OCI-LY1 (cell line): ENCODE data around the gene SIRT5.

Source experiments
- H2AFZ ChIP-seq: fragments of 200-600 bp; sonication (generic), shearing (Covaris generic); 2 replicates; pipeline ENCODE4 v1.6.0; 2014; ENCODE audit warnings: antibody characterized with exemption, mild to moderate bottlenecking, low read length
- H3F3A ChIP-seq: fragments of 200-600 bp; sonication (generic), shearing (Covaris generic); 2 replicates; pipeline ENCODE4 v1.6.0; 2014; ENCODE audit warnings: mild to moderate bottlenecking, antibody characterized with exemption, low read length, moderate library complexity; ENCODE audit not compliant: insufficient read depth
- H3K27ac ChIP-seq: fragments of 200-600 bp; sonication (generic); 2 replicates; pipeline ENCODE4 v1.5.1; 2014; ENCODE audit warnings: low read length, mixed run types, mild to moderate bottlenecking, low read depth; ENCODE audit not compliant: poor library complexity, severe bottlenecking
- H3K27me3 ChIP-seq: fragments of 200-600 bp; sonication (generic); 2 replicates; pipeline ENCODE4 v1.6.0; 2014; ENCODE audit warnings: antibody characterized with exemption, mild to moderate bottlenecking, low read length, moderate library complexity; ENCODE audit not compliant: insufficient read depth
- H3K36me3 ChIP-seq: fragments of 200-600 bp; sonication (generic); 2 replicates; pipeline ENCODE4 v1.6.1; 2014; ENCODE audit warnings: mild to moderate bottlenecking, antibody characterized with exemption, low read length, moderate library complexity, mixed read lengths; ENCODE audit not compliant: insufficient read depth
- H3K4me1 ChIP-seq: fragments of 200-600 bp; sonication (generic); 2 replicates; pipeline ENCODE4 v1.5.1; 2014; ENCODE audit warnings: mild to moderate bottlenecking, low read length, moderate library complexity; ENCODE audit not compliant: insufficient read depth, severe bottlenecking
- H3K4me2 ChIP-seq: fragments of 200-600 bp; sonication (generic), shearing (Covaris generic); 2 replicates; pipeline ENCODE4 v1.6.1; 2014; ENCODE audit warnings: low read length
- H3K4me3 ChIP-seq: fragments of 200-600 bp; sonication (generic); 2 replicates; pipeline ENCODE4 v1.5.1; 2014; ENCODE audit warnings: low read length, low read depth, mild to moderate bottlenecking, mixed read lengths; ENCODE audit not compliant: poor library complexity, severe bottlenecking
- H3K79me2 ChIP-seq: fragments of 200-600 bp; shearing (Covaris generic); 2 replicates; pipeline ENCODE4 v1.6.1; 2016; ENCODE audit warnings: mixed run types, low read length, mixed read lengths; ENCODE audit not compliant: insufficient read depth
- H3K9ac ChIP-seq: fragments of 200-600 bp; sonication (generic), shearing (Covaris generic); 2 replicates; pipeline ENCODE4 v1.6.1; 2014; ENCODE audit warnings: mild to moderate bottlenecking, low read length, mixed read lengths
- H3K9me2 ChIP-seq: fragments of 200-600 bp; sonication (generic), shearing (Covaris generic); 2 replicates; pipeline ENCODE4 v1.6.1; 2014; ENCODE audit warnings: low read depth, mild to moderate bottlenecking, low read length, mixed read lengths
- H3K9me3 ChIP-seq: fragments of 200-600 bp; shearing (Covaris generic); 2 replicates; pipeline ENCODE4 v1.6.1; 2014; ENCODE audit warnings: low read length, mixed read lengths
- H4K20me1 ChIP-seq: fragments of 200-600 bp; sonication (generic), shearing (Covaris generic); 2 replicates; pipeline ENCODE4 v1.6.0; 2016; ENCODE audit warnings: mild to moderate bottlenecking, low read length; ENCODE audit not compliant: insufficient read depth
- EZH2 ChIP-seq: fragments of 200-600 bp; sonication (generic), shearing (Covaris generic); IDR thresholded peaks from 2 replicates; pipeline ENCODE4 v1.8.0; 2017; ENCODE audit warnings: borderline replicate concordance, mixed run types, mild to moderate bottlenecking, antibody characterized with exemption, low read length, moderate library complexity, mixed read lengths
- TF ChIP-seq, protein P1 (sequence below): fragments of 200-600 bp; sonication (generic), shearing (Covaris generic); IDR thresholded peaks from 2 replicates; pipeline ENCODE4 v1.5.1; 2017; ENCODE audit warnings: mild to moderate bottlenecking, antibody characterized with exemption, low read length, moderate library complexity, mixed read lengths

SIRT5 gene

DNA sequence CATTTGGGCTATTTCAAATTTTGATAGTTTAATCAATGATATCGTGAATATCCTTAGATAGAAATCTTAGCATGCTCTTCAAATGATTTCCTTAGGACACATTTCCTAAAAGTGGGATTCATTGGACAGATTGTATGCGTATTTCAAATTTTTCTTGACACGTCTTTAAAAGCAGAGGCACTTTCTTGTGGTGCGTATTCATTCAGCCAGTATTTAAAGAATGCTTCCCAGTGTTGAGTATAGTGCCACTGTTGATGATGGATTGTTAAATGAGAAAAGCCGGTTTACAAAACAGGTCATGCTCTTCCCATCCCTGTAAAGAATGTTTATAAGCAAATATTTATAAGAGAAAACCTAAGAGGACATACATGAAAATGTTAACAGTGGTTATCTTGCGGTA, 25.6 kb downstream of the SIRT5 start:
- Histone ChIP-seq H3K9me3 (peaks cover 3% of the 10 kb centered on the region; the same call in 1 of the 2 replicates), H3K27me3 (no peaks in the 10 kb centered on the region), H3K36me3 (peaks cover 54% of the 10 kb centered on the region), H3F3A (no peaks in the 10 kb centered on the region), H3K79me2 (no peaks in the 10 kb centered on the region), H3K4me1 (peaks cover 10% of the 10 kb centered on the region), H3K27ac (no peak overlapping the region), H3K9me2 (no peaks in the 10 kb centered on the region), H3K4me3 (no peak overlapping the region), H4K20me1 (no peaks in the 10 kb centered on the region), H2AFZ (no peak overlapping the region), H3K4me2 (no peak overlapping the region), H3K9ac (no peak overlapping the region)
- TF ChIP-seq EZH2: no peak
- TF ChIP-seq, protein P1, sequence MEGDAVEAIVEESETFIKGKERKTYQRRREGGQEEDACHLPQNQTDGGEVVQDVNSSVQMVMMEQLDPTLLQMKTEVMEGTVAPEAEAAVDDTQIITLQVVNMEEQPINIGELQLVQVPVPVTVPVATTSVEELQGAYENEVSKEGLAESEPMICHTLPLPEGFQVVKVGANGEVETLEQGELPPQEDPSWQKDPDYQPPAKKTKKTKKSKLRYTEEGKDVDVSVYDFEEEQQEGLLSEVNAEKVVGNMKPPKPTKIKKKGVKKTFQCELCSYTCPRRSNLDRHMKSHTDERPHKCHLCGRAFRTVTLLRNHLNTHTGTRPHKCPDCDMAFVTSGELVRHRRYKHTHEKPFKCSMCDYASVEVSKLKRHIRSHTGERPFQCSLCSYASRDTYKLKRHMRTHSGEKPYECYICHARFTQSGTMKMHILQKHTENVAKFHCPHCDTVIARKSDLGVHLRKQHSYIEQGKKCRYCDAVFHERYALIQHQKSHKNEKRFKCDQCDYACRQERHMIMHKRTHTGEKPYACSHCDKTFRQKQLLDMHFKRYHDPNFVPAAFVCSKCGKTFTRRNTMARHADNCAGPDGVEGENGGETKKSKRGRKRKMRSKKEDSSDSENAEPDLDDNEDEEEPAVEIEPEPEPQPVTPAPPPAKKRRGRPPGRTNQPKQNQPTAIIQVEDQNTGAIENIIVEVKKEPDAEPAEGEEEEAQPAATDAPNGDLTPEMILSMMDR: no peak

DNA sequence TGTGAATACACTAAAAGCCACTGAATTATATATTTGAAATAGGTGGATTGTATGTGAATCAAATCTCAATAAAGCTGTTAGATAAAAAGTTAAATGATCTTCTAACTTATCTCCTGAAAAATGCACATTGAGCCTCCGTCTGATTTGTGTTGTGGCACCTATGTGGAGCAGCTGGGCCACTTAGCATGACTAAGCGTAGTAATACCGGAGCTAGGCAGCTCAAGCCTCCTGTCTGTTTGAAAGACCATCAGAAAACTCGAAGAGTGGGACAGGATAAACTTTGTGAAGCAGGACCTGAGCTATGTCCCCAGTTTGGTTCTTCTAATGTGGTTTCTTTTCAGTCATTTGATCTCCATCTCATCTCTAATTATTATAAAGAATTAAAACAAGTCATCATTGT, 29.7 kb downstream of the SIRT5 start:
- TF ChIP-seq, protein P1: no peak
- no peak for TF ChIP-seq EZH2
- Histone ChIP-seq H3K27ac (no peak overlapping the region), H3K4me3 (no peak overlapping the region), H3F3A (no peaks in the 10 kb centered on the region), H3K9ac (no peak overlapping the region), H3K9me2 (no peaks in the 10 kb centered on the region), H3K27me3 (no peaks in the 10 kb centered on the region), H3K9me3 (peaks cover 3% of the 10 kb centered on the region; the same call in 1 of the 2 replicates), H3K4me2 (no peak overlapping the region), H3K79me2 (no peaks in the 10 kb centered on the region), H3K36me3 (peaks cover 38% of the 10 kb centered on the region), H2AFZ (no peak overlapping the region), H3K4me1 (no peaks in the 10 kb centered on the region), H4K20me1 (no peaks in the 10 kb centered on the region)

DNA sequence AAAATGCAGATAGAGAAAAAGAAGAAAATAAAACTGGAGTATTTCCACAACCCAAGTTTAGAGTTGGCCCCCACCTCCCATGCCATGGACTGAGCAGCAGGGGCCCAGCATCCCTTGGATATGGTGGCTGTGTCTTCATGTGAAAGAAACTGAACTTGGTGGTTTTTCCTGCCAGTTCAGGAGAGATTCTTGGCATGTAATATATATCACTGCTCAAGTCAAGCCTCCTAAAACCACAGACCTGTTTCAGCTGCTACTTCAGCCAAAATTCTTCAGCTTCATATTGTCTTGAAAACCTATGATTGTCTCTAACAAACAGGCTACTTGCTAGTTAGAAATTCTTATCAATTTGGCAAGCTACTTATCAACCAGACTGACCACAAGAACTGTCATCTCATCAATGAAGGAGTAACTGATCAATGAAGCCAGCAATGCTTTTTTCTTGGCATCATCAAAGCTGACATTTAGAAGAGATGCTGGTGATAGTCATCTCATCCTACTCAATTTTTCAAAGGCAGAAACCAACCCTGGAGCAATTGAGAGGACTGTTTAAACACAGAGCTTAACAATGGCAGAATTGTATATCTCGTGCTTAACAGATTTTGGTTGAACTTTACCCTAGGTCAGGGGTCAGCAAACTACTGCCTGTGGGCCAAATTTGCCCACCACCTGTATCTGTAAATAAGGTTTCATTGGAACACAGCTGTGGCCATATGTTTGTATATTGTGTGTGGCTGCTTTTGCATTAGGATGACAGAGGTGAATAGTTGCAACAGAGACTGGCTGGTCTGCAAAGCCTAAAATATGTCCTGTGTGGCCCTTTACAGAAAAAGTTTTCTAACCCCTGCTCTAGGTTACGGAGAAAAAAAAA, 30.4 kb downstream of the SIRT5 start:
- Histone ChIP-seq H3K27me3 (no peaks in the 10 kb centered on the region), H3K9ac (no peak overlapping the region), H3K4me3 (no peak overlapping the region), H3K36me3 (peaks cover 34% of the 10 kb centered on the region), H3F3A (no peaks in the 10 kb centered on the region), H3K9me3 (peaks cover 3% of the 10 kb centered on the region; the same call in 1 of the 2 replicates), H2AFZ (no peak overlapping the region), H3K4me2 (no peak overlapping the region), H4K20me1 (no peaks in the 10 kb centered on the region), H3K79me2 (no peaks in the 10 kb centered on the region), H3K4me1 (no peaks in the 10 kb centered on the region), H3K9me2 (no peaks in the 10 kb centered on the region), H3K27ac (no peak overlapping the region)
- TF ChIP-seq, protein P1: no peak
- TF ChIP-seq EZH2: no peak
